ENCODE results near the gene POLE.

DNA sequence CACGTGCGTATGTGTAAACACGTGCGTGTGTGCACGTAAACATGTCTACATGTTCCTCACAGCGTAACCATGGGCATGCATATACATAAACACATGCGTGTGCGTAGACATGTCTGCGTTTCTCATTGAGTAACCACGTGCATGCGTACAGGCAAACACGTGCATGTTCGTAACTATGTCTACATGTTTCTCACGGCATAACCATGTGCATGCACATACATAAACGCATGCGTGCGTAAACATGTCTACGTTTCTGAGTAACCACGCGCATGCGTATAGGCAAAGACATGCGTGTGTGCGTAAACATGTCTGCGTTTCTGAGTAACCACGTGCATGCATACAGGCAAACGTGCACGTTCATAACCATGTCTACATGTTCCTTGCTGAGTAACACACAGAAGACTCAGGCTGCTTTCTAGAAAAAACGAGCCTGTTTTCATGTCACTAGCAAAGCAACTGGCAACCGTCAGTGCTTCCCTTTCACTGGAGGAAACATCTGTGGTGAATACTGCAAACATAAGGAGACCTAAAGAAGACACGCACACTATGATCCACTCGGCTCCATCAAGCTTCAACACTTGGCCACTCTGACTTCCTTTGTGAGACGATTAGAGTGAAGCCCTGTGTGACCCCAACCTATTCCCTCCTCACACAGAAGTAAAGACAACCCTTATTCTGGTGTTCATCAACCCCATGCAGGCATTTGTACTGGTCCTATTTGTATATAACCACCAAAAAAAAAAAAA lies 28.8 kb downstream of the POLE start:
- TF ChIP-seq, protein P1, sequence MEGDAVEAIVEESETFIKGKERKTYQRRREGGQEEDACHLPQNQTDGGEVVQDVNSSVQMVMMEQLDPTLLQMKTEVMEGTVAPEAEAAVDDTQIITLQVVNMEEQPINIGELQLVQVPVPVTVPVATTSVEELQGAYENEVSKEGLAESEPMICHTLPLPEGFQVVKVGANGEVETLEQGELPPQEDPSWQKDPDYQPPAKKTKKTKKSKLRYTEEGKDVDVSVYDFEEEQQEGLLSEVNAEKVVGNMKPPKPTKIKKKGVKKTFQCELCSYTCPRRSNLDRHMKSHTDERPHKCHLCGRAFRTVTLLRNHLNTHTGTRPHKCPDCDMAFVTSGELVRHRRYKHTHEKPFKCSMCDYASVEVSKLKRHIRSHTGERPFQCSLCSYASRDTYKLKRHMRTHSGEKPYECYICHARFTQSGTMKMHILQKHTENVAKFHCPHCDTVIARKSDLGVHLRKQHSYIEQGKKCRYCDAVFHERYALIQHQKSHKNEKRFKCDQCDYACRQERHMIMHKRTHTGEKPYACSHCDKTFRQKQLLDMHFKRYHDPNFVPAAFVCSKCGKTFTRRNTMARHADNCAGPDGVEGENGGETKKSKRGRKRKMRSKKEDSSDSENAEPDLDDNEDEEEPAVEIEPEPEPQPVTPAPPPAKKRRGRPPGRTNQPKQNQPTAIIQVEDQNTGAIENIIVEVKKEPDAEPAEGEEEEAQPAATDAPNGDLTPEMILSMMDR (conservative IDR thresholded peaks at IDR 0.05; ENCODE audit: low read length) = no peak
- no peak for TF ChIP-seq EZH2phosphoT487 (IDR thresholded peaks at IDR 0.05; ENCODE audit: borderline replicate concordance)
